Prostate gland (tissue), 2 donors: ENCODE measurements around the gene AATK. TPM values are rescaled to one million over a fixed set of nuclear protein-coding genes. Genes with fewer than 3 reads are reported as not detected.

Experiments
- DNase-seq: peaks from one replicate; pipeline ENCODE4 v3.0.0-alpha.2; 2019; ENCODE audit warnings: low spot score
- H3K27ac ChIP-seq, 2 donors: fragments of 200-600 bp; sonication (generic); 2 replicates each; pipeline ENCODE4 v1.5.1; 2017 to 2019
- H3K27me3 ChIP-seq: fragments of 200-600 bp; sonication (generic); replicated peaks from 2 replicates; pipeline ENCODE4 v1.5.1; 2019; ENCODE audit not compliant: insufficient read depth
- H3K36me3 ChIP-seq, 2 donors: fragments of 200-600 bp; sonication (generic); 1 replicate in 1 of 2; 2 replicates in 1 of 2; pipeline versions ENCODE4 v1.5.1 to v1.8.1; 2017 to 2019
- H3K4me1 ChIP-seq: fragments of 200-600 bp; sonication (generic); replicated peaks from 2 replicates; pipeline ENCODE4 v1.5.1; 2019
- H3K4me3 ChIP-seq, 2 donors: fragments of 200-600 bp; sonication (generic); 2 replicates each; pipeline ENCODE4 v1.5.1; 2017 to 2019
- H3K9me3 ChIP-seq: fragments of 200-600 bp; sonication (generic); 2 replicates; pipeline ENCODE4 v1.5.1; 2017
- CTCF ChIP-seq, 4 experiments: fragments of 200-600 bp in 2 of 4; fragments of 450-650 bp in 2 of 4; sonication (generic) in 2 of 4; IDR thresholded peaks; 1 replicate in 3 of 4; 2 replicates in 1 of 4; pipeline ENCODE4 v1.5.1; 2016 to 2019; ENCODE audit warnings: antibody characterized with exemption in 4 of 4, mild to moderate bottlenecking in 2 of 4, moderate library complexity in 2 of 4
- POLR2A ChIP-seq: fragments of 450-650 bp; IDR thresholded peaks from one replicate; pipeline ENCODE4 v1.6.1; 2016; ENCODE audit warnings: antibody characterized with exemption, mild to moderate bottlenecking
- POLR2AphosphoS5 ChIP-seq: sonication (generic); formaldehyde crosslinking; IDR thresholded peaks from one replicate; pipeline ENCODE4 v1.6.1; 2017; ENCODE audit warnings: antibody characterized with exemption
- WGBS: methylation state at CpG from one replicate; pipeline ENCODE4 v1.1.5; 2018; 5-methylcytosine and 5-hydroxymethylcytosine counted together
- intact Hi-C: fragments of 100-400 bp; cut with DNase I; formaldehyde crosslinking; loops from one replicate; pipeline ENCODE4 v1.14.2; 2022
- total RNA-seq, 2 donors: library from RNA; depleted of rRNA; stranded (reverse); fragments of >200 nt; gene quantifications; one replicate each; pipeline ENCODE4 v1.1.0, GENCODE V29; 2016

Gene AATK
- total RNA-seq, 2 donors from 2014 or later = 5.2 to 6.6 TPM

GRCh38 chr17:81137248-81137647, 28.8 kb downstream of the AATK start:
- no peak for DNase-seq
- Histone ChIP-seq H3K27me3 (no peaks in the 10 kb centered on the region), H3K27ac (no peak overlapping the region), H3K36me3 (no peaks in the 10 kb centered on the region), H3K4me3 (no peak overlapping the region), H3K9me3 (no peaks in the 10 kb centered on the region), H3K4me1 (no peaks in the 10 kb centered on the region)
- 93% methylated on average over 13 of the region's 13 CpGs for WGBS
- intact Hi-C loops = no loop called here
- TF ChIP-seq POLR2A (no peak), POLR2AphosphoS5 (no peak), CTCF (IDR thresholded peaks at IDR 0.05) (no peak)

- 87% methylated on average over 8 of the region's 8 CpGs for WGBS
Measured at GRCh38 chr17:81136366-81136765, 29.7 kb downstream of the AATK start.

GRCh38 chr17:81135505-81136278, 30.3 kb downstream of the AATK start:
- intact Hi-C loops = no loop called here
- 57% methylated on average over 25 of the region's 28 CpGs for WGBS
- H3K9me3 ChIP-seq = no peaks in the 10 kb centered on the region
- no peak overlapping the region for H3K4me3 ChIP-seq
- H3K27ac ChIP-seq = no peak overlapping the region
- no peaks in the 10 kb centered on the region for H3K36me3 ChIP-seq
- H3K27me3 ChIP-seq = no peaks in the 10 kb centered on the region
- TF ChIP-seq POLR2A = no peak
- no peak for TF ChIP-seq CTCF (IDR thresholded peaks at IDR 0.05)
- TF ChIP-seq POLR2AphosphoS5 = no peak
- no peak for DNase-seq
- H3K4me1 ChIP-seq = no peaks in the 10 kb centered on the region

More at GRCh38 chr17:81136366-81136765, 29.7 kb downstream of the AATK start:
- H3K36me3 ChIP-seq = no peaks in the 10 kb centered on the region
- H3K27ac ChIP-seq = no peak overlapping the region
- TF ChIP-seq CTCF (IDR thresholded peaks at IDR 0.05) = no peak
- TF ChIP-seq POLR2A = no peak
- TF ChIP-seq POLR2AphosphoS5 = no peak
- H3K9me3 ChIP-seq = no peaks in the 10 kb centered on the region
- H3K27me3 ChIP-seq = no peaks in the 10 kb centered on the region
- intact Hi-C loops = no loop called here
- no peak overlapping the region for H3K4me3 ChIP-seq
- H3K4me1 ChIP-seq = no peaks in the 10 kb centered on the region
- no peak for DNase-seq

- Histone ChIP-seq H3K27me3 (no peaks in the 10 kb centered on the region), H3K36me3 (no peaks in the 10 kb centered on the region), H3K4me3 (no peak overlapping the region), H3K27ac (no peak overlapping the region), H3K9me3 (no peaks in the 10 kb centered on the region), H3K4me1 (no peaks in the 10 kb centered on the region)
- WGBS = 87% methylated on average over 28 of the region's 28 CpGs
- TF ChIP-seq POLR2A (no peak), CTCF (IDR thresholded peaks at IDR 0.05) (no peak), POLR2AphosphoS5 (no peak)
- intact Hi-C loops = no loop called here
- no peak for DNase-seq
Measured at GRCh38 chr17:81134064-81134781, 31.8 kb downstream of the AATK start.
